ENCODE results near the gene CDX2. TPM values are rescaled to one million over a fixed set of nuclear protein-coding genes. Genes with fewer than 3 reads are reported as not detected.

CDX2 gene
- total RNA-seq, 1 experiment from 2014 or later = not detected

DNA sequence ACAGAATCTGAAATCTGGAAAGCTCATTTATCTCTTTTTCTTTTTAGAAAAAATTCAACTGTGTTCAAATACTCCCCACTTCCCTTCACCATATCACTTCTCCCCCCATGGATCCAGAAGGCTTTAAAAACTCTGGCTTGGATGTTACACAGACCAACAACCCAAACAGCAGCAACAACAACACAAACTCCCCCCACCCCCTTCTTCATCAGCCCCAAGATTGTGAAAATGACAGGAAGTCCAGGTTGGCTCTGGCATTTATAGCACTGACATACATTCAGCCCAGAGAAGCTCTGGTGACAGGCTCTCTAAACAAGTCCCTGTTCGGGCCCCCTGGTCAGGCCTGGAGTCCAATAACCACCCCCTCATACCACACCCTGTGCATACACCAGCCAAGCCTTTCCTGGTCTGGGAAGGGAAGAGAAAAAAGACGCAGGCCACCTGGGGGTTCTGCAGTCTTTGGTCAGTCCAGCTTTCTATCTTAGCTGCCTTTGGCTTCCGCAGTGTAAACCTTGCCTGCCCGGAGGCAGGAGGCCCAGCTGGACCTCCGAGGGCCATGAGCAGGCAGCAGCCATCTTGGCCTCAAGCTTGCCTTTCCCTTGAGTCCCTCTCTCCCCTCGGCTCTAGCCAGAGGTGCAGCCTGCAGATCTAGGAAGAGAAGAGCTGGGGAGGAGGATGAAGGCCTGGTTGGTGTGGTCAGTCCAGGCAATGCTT, 6.8 kb downstream of the CDX2 start:
- peaks cover 92% of the 10 kb centered on the region for H3K27me3 ChIP-seq (replicated peaks; ENCODE audit: insufficient read depth, low read depth, low read length, poor library complexity)
- DNase-seq (ENCODE audit: low spot score) = no peak
- no peak overlapping the region for H3K4me3 ChIP-seq (ENCODE audit: low read depth, low read length, poor library complexity, severe bottlenecking)
- POLR2A ChIA-PET (ENCODE audit: low non-redundant PET) = no interaction called here
- intact Hi-C loops (cut with micrococcal nuclease; ENCODE audit: unreplicated experiment) = no loop called here
- CTCF ChIA-PET = interaction anchor here (0.6 kb wide), 2 partner anchors 19 to 623 kb away, joined by 3 to 8 read pairs; no protein-coding TSS in a partner anchor
- no peaks in the 10 kb centered on the region for H3K36me3 ChIP-seq (ENCODE audit: insufficient read depth, low read length, poor library complexity, severe bottlenecking)
- no TSS peak for BruUV-seq (replicated peaks)
- peaks cover 11% of the 10 kb centered on the region for H3K4me1 ChIP-seq (ENCODE audit: insufficient read depth, low read length, poor library complexity, severe bottlenecking)
- H3K9me3 ChIP-seq (ENCODE audit: low read depth, low read length, poor library complexity, severe bottlenecking) = no peaks in the 10 kb centered on the region
- TF ChIP-seq, protein P1, sequence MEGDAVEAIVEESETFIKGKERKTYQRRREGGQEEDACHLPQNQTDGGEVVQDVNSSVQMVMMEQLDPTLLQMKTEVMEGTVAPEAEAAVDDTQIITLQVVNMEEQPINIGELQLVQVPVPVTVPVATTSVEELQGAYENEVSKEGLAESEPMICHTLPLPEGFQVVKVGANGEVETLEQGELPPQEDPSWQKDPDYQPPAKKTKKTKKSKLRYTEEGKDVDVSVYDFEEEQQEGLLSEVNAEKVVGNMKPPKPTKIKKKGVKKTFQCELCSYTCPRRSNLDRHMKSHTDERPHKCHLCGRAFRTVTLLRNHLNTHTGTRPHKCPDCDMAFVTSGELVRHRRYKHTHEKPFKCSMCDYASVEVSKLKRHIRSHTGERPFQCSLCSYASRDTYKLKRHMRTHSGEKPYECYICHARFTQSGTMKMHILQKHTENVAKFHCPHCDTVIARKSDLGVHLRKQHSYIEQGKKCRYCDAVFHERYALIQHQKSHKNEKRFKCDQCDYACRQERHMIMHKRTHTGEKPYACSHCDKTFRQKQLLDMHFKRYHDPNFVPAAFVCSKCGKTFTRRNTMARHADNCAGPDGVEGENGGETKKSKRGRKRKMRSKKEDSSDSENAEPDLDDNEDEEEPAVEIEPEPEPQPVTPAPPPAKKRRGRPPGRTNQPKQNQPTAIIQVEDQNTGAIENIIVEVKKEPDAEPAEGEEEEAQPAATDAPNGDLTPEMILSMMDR (conservative IDR thresholded peaks at IDR 0.05; ENCODE audit: low read depth, low read length) = no peak
- TF ChIP-seq EZH2 (IDR thresholded peaks at IDR 0.05; ENCODE audit: borderline replicate concordance, low read depth, low read length, poor library complexity, severe bottlenecking) = no peak
- no peak overlapping the region for H3K27ac ChIP-seq (ENCODE audit: low read depth, low read length, poor library complexity, severe bottlenecking)

DNA sequence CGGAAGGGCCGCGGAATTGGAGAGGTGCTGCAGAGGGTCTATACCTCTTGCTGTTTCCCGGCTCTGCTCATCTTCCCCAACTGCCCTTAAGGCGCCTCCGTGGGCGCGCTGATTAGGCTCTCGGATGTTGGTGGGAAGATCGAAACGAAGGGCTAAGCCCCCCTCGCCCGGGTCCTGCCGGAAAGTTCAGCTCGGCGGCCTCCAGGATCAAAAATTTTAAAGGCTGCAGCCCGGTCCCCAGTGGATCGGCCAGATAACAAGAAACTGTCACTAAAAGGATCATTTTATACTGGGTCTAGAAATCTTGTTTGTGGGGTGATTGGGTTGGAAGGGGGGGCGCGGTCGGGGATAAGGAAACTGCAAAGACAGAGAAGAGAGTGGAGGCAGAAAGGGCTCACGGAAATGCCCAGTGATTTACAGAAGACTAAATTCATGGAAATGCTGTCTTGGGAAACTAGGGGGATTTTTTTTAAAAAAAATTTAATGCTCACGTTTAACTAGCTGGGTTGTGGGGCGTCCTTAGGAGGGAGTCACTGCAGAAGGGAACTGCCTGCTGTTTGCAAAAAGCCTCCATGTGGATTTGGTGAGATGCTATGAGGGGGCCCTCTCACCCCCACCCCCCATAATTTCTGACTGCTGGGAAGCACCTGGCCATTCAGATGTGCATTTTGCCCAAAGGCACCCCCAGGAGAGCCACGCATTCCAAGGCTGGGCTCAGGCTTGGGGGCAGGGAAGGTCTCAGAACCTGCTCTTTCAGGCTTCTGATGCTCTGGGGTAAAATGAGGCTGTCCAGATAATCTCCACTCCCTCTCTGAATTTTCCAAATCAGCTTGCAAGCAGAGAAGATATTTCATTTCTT, 7.7 kb downstream of the CDX2 start:
- H3K27ac ChIP-seq (ENCODE audit: low read depth, low read length, poor library complexity, severe bottlenecking) = no peak overlapping the region
- H3K27me3 ChIP-seq (replicated peaks; ENCODE audit: insufficient read depth, low read depth, low read length, poor library complexity) = peaks cover 92% of the 10 kb centered on the region
- intact Hi-C loops (cut with micrococcal nuclease; ENCODE audit: unreplicated experiment) = no loop called here
- TF ChIP-seq, protein P1 (conservative IDR thresholded peaks at IDR 0.05; ENCODE audit: low read depth, low read length) = no peak
- TF ChIP-seq EZH2 (IDR thresholded peaks at IDR 0.05; ENCODE audit: borderline replicate concordance, low read depth, low read length, poor library complexity, severe bottlenecking) = peak; percentile 12
- ChIA-PET CTCF (interaction anchor here (0.6 kb wide), 2 partner anchors 18 to 623 kb away, joined by 3 to 8 read pairs; no protein-coding TSS in a partner anchor), POLR2A (ENCODE audit: low non-redundant PET) (no interaction called here)
- peaks cover 11% of the 10 kb centered on the region for H3K4me1 ChIP-seq (ENCODE audit: insufficient read depth, low read length, poor library complexity, severe bottlenecking)
- peak overlapping the region; percentile 38 for H3K4me3 ChIP-seq (ENCODE audit: low read depth, low read length, poor library complexity, severe bottlenecking)
- no peak for DNase-seq (ENCODE audit: low spot score)
- no TSS peak for BruUV-seq (replicated peaks)
- no peaks in the 10 kb centered on the region for H3K36me3 ChIP-seq (ENCODE audit: insufficient read depth, low read length, poor library complexity, severe bottlenecking)
- H3K9me3 ChIP-seq (ENCODE audit: low read depth, low read length, poor library complexity, severe bottlenecking) = no peaks in the 10 kb centered on the region

DNA sequence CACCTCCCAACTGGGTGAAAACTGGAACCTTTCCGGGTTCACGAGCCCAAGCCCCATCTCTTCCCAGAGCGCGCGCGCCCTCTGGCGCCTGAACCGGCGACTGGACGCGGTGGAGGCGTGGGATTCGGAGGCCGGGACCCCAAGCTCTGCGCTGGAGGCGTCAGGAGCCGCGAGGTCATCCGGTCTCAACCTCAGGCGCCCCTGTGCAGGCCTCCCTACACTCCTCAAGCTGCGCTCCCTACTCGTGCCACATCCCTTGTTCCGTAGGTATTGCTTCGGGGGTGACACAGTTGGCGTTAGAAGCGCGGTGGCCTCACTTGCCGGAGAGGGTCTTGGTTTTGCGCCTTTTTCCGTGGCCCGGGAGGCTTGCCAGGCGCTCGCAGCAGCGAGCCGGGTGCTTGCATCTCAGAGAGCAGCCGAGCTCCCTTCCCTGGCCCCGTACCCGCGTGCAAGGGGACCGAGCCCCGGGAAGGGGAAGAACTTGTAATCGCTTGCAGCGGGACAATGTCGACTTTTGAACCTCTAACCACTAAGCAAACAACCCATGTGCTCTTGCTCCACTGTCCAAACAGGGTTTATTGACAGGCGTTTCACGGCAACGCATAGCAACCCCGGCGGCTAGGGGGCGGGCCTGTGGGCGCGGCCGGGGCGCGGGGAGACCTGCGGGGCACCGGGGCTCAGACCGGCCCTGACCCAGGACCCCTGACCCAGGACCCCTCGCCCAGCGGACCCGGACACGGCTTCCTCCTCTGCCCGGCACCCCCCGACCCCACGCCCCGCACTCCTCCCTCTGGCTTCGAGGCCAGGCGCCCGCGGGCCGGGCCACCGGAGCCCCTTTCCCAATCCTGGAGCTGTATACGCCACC, 8.5 kb downstream of the CDX2 start:
- peaks cover 91% of the 10 kb centered on the region for H3K27me3 ChIP-seq (replicated peaks; ENCODE audit: insufficient read depth, low read depth, low read length, poor library complexity)
- peak overlapping the region; percentile 38 for H3K4me3 ChIP-seq (ENCODE audit: low read depth, low read length, poor library complexity, severe bottlenecking)
- DNase-seq (ENCODE audit: low spot score) = peak; percentile 37
- peaks cover 11% of the 10 kb centered on the region for H3K4me1 ChIP-seq (ENCODE audit: insufficient read depth, low read length, poor library complexity, severe bottlenecking)
- TF ChIP-seq EZH2 (IDR thresholded peaks at IDR 0.05; ENCODE audit: borderline replicate concordance, low read depth, low read length, poor library complexity, severe bottlenecking) = peak; percentile 53
- TF ChIP-seq, protein P1 (conservative IDR thresholded peaks at IDR 0.05; ENCODE audit: low read depth, low read length) = peak; percentile 71
- intact Hi-C loops (cut with micrococcal nuclease; ENCODE audit: unreplicated experiment) = no loop called here
- POLR2A ChIA-PET (ENCODE audit: low non-redundant PET) = no interaction called here
- H3K9me3 ChIP-seq (ENCODE audit: low read depth, low read length, poor library complexity, severe bottlenecking) = no peaks in the 10 kb centered on the region
- no TSS peak for BruUV-seq (replicated peaks)
- no peaks in the 10 kb centered on the region for H3K36me3 ChIP-seq (ENCODE audit: insufficient read depth, low read length, poor library complexity, severe bottlenecking)
- H3K27ac ChIP-seq (ENCODE audit: low read depth, low read length, poor library complexity, severe bottlenecking) = no peak overlapping the region
- CTCF ChIA-PET = no interaction called here

All from A673 (cell line).